GM23338 (cell line): Measurements from ENCODE around the gene ZMAT3.

ENCODE experiments used
- CREB1 ChIP-seq: fragments of 250-450 bp; sonication (Bioruptor Pico); IDR thresholded peaks from 2 replicates; pipeline ENCODE4 v1.5.0; 2020; ENCODE audit warnings: low read depth, mild to moderate bottlenecking, moderate library complexity
- CTCF ChIP-seq, 2 experiments: fragments of 200-600 bp in 1 of 2; sonication (generic) in 1 of 2; conservative IDR thresholded peaks; 2 replicates each; pipeline versions ENCODE4 v1.5.1 to v1.6.1; 2016 to 2017; ENCODE audit warnings: antibody characterized with exemption in 2 of 2, low read depth in 2 of 2, mild to moderate bottlenecking in 2 of 2, moderate library complexity in 1 of 2
- ETS1 ChIP-seq: IDR thresholded peaks from 2 replicates; pipeline ENCODE4 v1.6.1; 2016; ENCODE audit warnings: antibody characterized with exemption
- EZH2 ChIP-seq: fragments of 200-600 bp; sonication (generic); IDR thresholded peaks from one replicate; pipeline ENCODE4 v1.8.0; 2017; ENCODE audit warnings: antibody characterized with exemption, mild to moderate bottlenecking, low read depth; ENCODE audit not compliant: unreplicated experiment
- EZH2phosphoT487 ChIP-seq: fragments of 200-600 bp; sonication (generic); IDR thresholded peaks from one replicate; pipeline ENCODE4 v1.8.1; 2018; ENCODE audit warnings: antibody characterized with exemption; ENCODE audit not compliant: unreplicated experiment
- JUNB ChIP-seq: IDR thresholded peaks from one replicate; pipeline ENCODE4 v1.6.1; 2016; ENCODE audit warnings: antibody characterized with exemption; ENCODE audit not compliant: unreplicated experiment
- NANOG ChIP-seq: IDR thresholded peaks from 2 replicates; pipeline ENCODE4 v1.6.1; 2016; ENCODE audit warnings: antibody characterized with exemption, borderline replicate concordance
- POLR2AphosphoS5 ChIP-seq: IDR thresholded peaks from 2 replicates; pipeline ENCODE4 v1.6.1; 2016; ENCODE audit warnings: antibody characterized with exemption, low read depth
- REST ChIP-seq: IDR thresholded peaks from one replicate; pipeline ENCODE4 v1.6.1; 2018; ENCODE audit warnings: antibody characterized with exemption; ENCODE audit not compliant: unreplicated experiment

- TF ChIP-seq EZH2phosphoT487 (no peak), CTCF (conservative IDR thresholded peaks at IDR 0.05; ENCODE audit: low read depth in 2 of 2) (no peak), POLR2AphosphoS5 (no peak), REST (no peak), EZH2 (no peak), NANOG (no peak), CREB1 (CRISPR knock-in tag) (no peak), ETS1 (no peak), JUNB (no peak)
Observed at GRCh38 chr3:179018808-179019207, 52.8 kb downstream of the ZMAT3 start.
